GM11168 (cell line): ENCODE data around the gene YAP1.

ENCODE experiments used
- in situ Hi-C: fragments of 300-500 bp; cut with MboI; formaldehyde crosslinking; loops from one replicate; pipeline ENCODE4 v1.12.0; 2022; ENCODE audit warnings: low sequenced_read_pairs; ENCODE audit not compliant: unreplicated experiment

YAP1 gene

GRCh38 chr11:102268083-102268984 is 158.1 kb downstream of the YAP1 start:
- in situ Hi-C loops = no loop called here

GRCh38 chr11:102268985-102269470 is 158.8 kb downstream of the YAP1 start:
- in situ Hi-C loops = no loop called here

- in situ Hi-C loops = no loop called here
Measured at GRCh38 chr11:102269927-102270326, 159.7 kb downstream of the YAP1 start.

GRCh38 chr11:102272047-102272824 is 162.0 kb downstream of the YAP1 start:
- in situ Hi-C loops = no loop called here

- in situ Hi-C loops = no loop called here
Measured at GRCh38 chr11:102274628-102275027, 164.4 kb downstream of the YAP1 start.

GRCh38 chr11:102276362-102276761 is 166.1 kb downstream of the YAP1 start:
- in situ Hi-C loops = no loop called here

GRCh38 chr11:102276783-102277182 is 166.5 kb downstream of the YAP1 start:
- in situ Hi-C loops = no loop called here

GRCh38 chr11:102279641-102280170 is 169.5 kb downstream of the YAP1 start:
- in situ Hi-C loops = no loop called here

- in situ Hi-C loops = no loop called here
Measured at GRCh38 chr11:102280245-102280833, 170.1 kb downstream of the YAP1 start.
